ENCODE measurements around the gene EML6. TPM values are rescaled to one million over a fixed set of nuclear protein-coding genes. Genes with fewer than 3 reads are reported as not detected.

Gene EML6
- polyA plus RNA-seq, 1 of the 3 experiments (the other 2 are of a cell fraction): 1.1 TPM

GRCh38 chr2:54850171-54851122, 127.0 kb downstream of the EML6 start:
- Histone ChIP-seq H3K4me2 (no peak overlapping the region), H3K36me3 (replicated peaks in 1 of 2; ENCODE audit: control insufficient read depth in 1 of 2, insufficient read depth in 2 of 2, low read length in 1 of 2) (peaks cover 0 to 3% of the 10 kb centered on the region in 2 experiments), H2AFZ (ENCODE audit: low read depth) (no peak overlapping the region), H4K20me1 (ENCODE audit: insufficient read depth) (no peaks in the 10 kb centered on the region), H3K9me2 (no peaks in the 10 kb centered on the region), H3K27ac (ENCODE audit: low read depth in 2 of 2, low read length in 1 of 2) (no peak overlapping the region), H3K9me3 (no peaks in the 10 kb centered on the region), H3K9ac (no peak overlapping the region), H3K4me3 (ENCODE audit: low read depth in 2 of 2, low read length in 1 of 2) (no peak overlapping the region), H3F3A (replicated peaks; ENCODE audit: insufficient read depth) (no peaks in the 10 kb centered on the region), H3K79me2 (ENCODE audit: insufficient read depth) (no peaks in the 10 kb centered on the region), H3K4me1 (ENCODE audit: control insufficient read depth in 1 of 2, insufficient read depth in 2 of 2, low read depth in 1 of 2, low read length in 1 of 2) (no peaks in the 10 kb centered on the region), H3K27me3 (ENCODE audit: insufficient read depth) (no peaks in the 10 kb centered on the region)
- WGBS (ENCODE audit: low lambda C conversion rate): 98% methylated on average over 8 of the region's 8 CpGs
- TF ChIP-seq REST (IDR thresholded peaks at IDR 0.05; ENCODE audit: low read depth, low read length) (no peak), MAX (IDR thresholded peaks at IDR 0.05; ENCODE audit: low read depth) (no peak), MXI1 (IDR thresholded peaks at IDR 0.05; ENCODE audit: low read depth, low read length) (no peak), RFX5 (IDR thresholded peaks at IDR 0.05; ENCODE audit: low read length) (no peak), RXRA (IDR thresholded peaks at IDR 0.05; ENCODE audit: borderline replicate concordance, low read depth) (no peak), FOXJ3 (CRISPR knock-in tag; IDR thresholded peaks at IDR 0.05) (no peak), ELF1 (IDR thresholded peaks at IDR 0.05) (no peak), RAD21 (IDR thresholded peaks at IDR 0.05; ENCODE audit: low read length) (no peak)
- ChIA-PET POLR2A (no interaction called here), CTCF (no interaction called here)
- DNase-seq: no peak

GRCh38 chr2:54853616-54854310, 130.3 kb downstream of the EML6 start:
- Histone ChIP-seq H3K36me3 (replicated peaks in 1 of 2; ENCODE audit: control insufficient read depth in 1 of 2, insufficient read depth in 2 of 2, low read length in 1 of 2) (peaks cover 0 to 3% of the 10 kb centered on the region in 2 experiments), H2AFZ (ENCODE audit: low read depth) (no peak overlapping the region), H3K79me2 (ENCODE audit: insufficient read depth) (no peaks in the 10 kb centered on the region), H3K9me2 (no peaks in the 10 kb centered on the region), H3K27ac (ENCODE audit: low read depth in 2 of 2, low read length in 1 of 2) (no peak overlapping the region), H3K9ac (no peak overlapping the region), H3K9me3 (no peaks in the 10 kb centered on the region), H3K4me1 (ENCODE audit: control insufficient read depth in 1 of 2, insufficient read depth in 2 of 2, low read depth in 1 of 2, low read length in 1 of 2) (no peaks in the 10 kb centered on the region), H3K4me3 (ENCODE audit: low read depth in 2 of 2, low read length in 1 of 2) (no peak overlapping the region), H4K20me1 (ENCODE audit: insufficient read depth) (no peaks in the 10 kb centered on the region), H3K4me2 (no peak overlapping the region), H3K27me3 (ENCODE audit: insufficient read depth) (no peaks in the 10 kb centered on the region), H3F3A (replicated peaks; ENCODE audit: insufficient read depth) (no peaks in the 10 kb centered on the region)
- 94% methylated on average over 5 of the region's 5 CpGs for WGBS (ENCODE audit: low lambda C conversion rate)
- ChIA-PET POLR2A (no interaction called here), CTCF (no interaction called here)
- no peak for DNase-seq
- no peak for TF ChIP-seq ELF1 (IDR thresholded peaks at IDR 0.05)
- no peak for TF ChIP-seq MAX (IDR thresholded peaks at IDR 0.05; ENCODE audit: low read depth)
- no peak for TF ChIP-seq SMC3 (IDR thresholded peaks at IDR 0.05; ENCODE audit: low read depth, low read length)
- TF ChIP-seq TCF12 (IDR thresholded peaks at IDR 0.05): no peak
- no peak for TF ChIP-seq EP300 (IDR thresholded peaks at IDR 0.05; ENCODE audit: borderline replicate concordance in 1 of 2, low read depth in 1 of 2, low read length in 1 of 2)
- no peak for TF ChIP-seq NFIC (IDR thresholded peaks at IDR 0.05; ENCODE audit: borderline replicate concordance)
- TF ChIP-seq FOSL2 (IDR thresholded peaks at IDR 0.05; ENCODE audit: borderline replicate concordance, low read depth): no peak
- no peak for TF ChIP-seq MEF2A (IDR thresholded peaks at IDR 0.05; ENCODE audit: borderline replicate concordance, low read depth)
- no peak for TF ChIP-seq SIN3A (IDR thresholded peaks at IDR 0.05; ENCODE audit: borderline replicate concordance, low read depth, low read length)
- TF ChIP-seq FOXJ3 (CRISPR knock-in tag; IDR thresholded peaks at IDR 0.05): no peak
- TF ChIP-seq YY1 (IDR thresholded peaks at IDR 0.05; ENCODE audit: low read depth): no peak
- TF ChIP-seq TAF1 (IDR thresholded peaks at IDR 0.05; ENCODE audit: borderline replicate concordance, low read depth, low read length): no peak
- TF ChIP-seq TEAD4 (IDR thresholded peaks at IDR 0.05; ENCODE audit: borderline replicate concordance, insufficient read depth): no peak
- TF ChIP-seq ZBTB33 (IDR thresholded peaks at IDR 0.05; ENCODE audit: borderline replicate concordance, low read depth): no peak

All from SK-N-SH (cell line).